Body of pancreas (tissue), 4 donors: Measurements from ENCODE around the gene VPS9D1. TPM values are rescaled to one million over a fixed set of nuclear protein-coding genes. Genes with fewer than 3 reads are reported as not detected.
"Not testable (repeated sequence)": the region's sequence is repeated elsewhere in the genome, so short reads cannot be mapped to it uniquely, and the experiment has no call there.

ENCODE experiments used
- ATAC-seq: fragments of 150-250 bp; one replicate; pipeline ENCODE4 v1.9.1; 2016
- DNase-seq, 4 donors: peaks; one replicate each; pipeline ENCODE4 v3.0.0-alpha.2; 2019
- H3K27ac ChIP-seq, 4 donors: fragments of 200-600 bp; sonication (generic); 1 replicate in 3 of 4; 2 replicates in 1 of 4; pipeline versions ENCODE4 v1.5.1 to v1.6.1; 2016 to 2019; ENCODE audit warnings: mild to moderate bottlenecking in 1 of 4, mixed read lengths in 1 of 4, moderate library complexity in 1 of 4
- H3K27me3 ChIP-seq, 2 donors: fragments of 200-600 bp; sonication (generic); one replicate each; pipeline ENCODE4 v1.6.0; 2016; ENCODE audit warnings: mild to moderate bottlenecking in 1 of 2
- H3K36me3 ChIP-seq, 2 donors: fragments of 200-600 bp; sonication (generic); replicated peaks in 1 of 2; 2 replicates each; pipeline ENCODE4 v1.5.1; 2016; ENCODE audit warnings: low read depth in 2 of 2; ENCODE audit not compliant: insufficient read depth in 1 of 2
- H3K4me1 ChIP-seq: fragments of 200-600 bp; sonication (generic); one replicate; pipeline ENCODE4 v1.6.0; 2016
- H3K4me3 ChIP-seq, 2 donors: fragments of 200-600 bp; sonication (generic); 1 replicate in 1 of 2; 2 replicates in 1 of 2; pipeline ENCODE4 v1.5.1; 2016 to 2019
- H3K9me3 ChIP-seq, 3 donors: fragments of 200-600 bp; sonication (generic); 1 replicate in 2 of 3; 2 replicates in 1 of 3; pipeline ENCODE4 v1.5.1; 2016
- CTCF ChIP-seq, 7 experiments: fragments of 450-650 bp in 4 of 7; fragments of 200-600 bp in 3 of 7; sonication (generic) in 3 of 7; IDR thresholded peaks; one replicate each; pipeline ENCODE4 v1.5.1; 2016 to 2019; ENCODE audit warnings: antibody characterized with exemption in 7 of 7
- POLR2A ChIP-seq, 3 donors: fragments of 450-650 bp; IDR thresholded peaks; one replicate each; pipeline ENCODE4 v1.6.1; 2016; ENCODE audit warnings: antibody characterized with exemption in 3 of 3, mild to moderate bottlenecking in 2 of 3
- WGBS, 2 donors: methylation state at CpG; one replicate each; pipeline ENCODE4 v1.1.5; 2017; 5-methylcytosine and 5-hydroxymethylcytosine counted together
- intact Hi-C: fragments of 100-400 bp; cut with DNase I; formaldehyde crosslinking; loops from one replicate; pipeline ENCODE4 v1.15.1; 2023
- total RNA-seq, 2 donors: library from RNA; depleted of rRNA; stranded (reverse); fragments of >200 nt; gene quantifications; one replicate each; pipeline ENCODE4 v1.1.0, GENCODE V29; 2016

VPS9D1 gene
- total RNA-seq, 2 donors from 2014 or later = 3.6 to 24.7 TPM

GRCh38 chr16:89697616-89698331 is 22.9 kb downstream of the VPS9D1 start:
- WGBS, 2 donors = 85 to 88% methylated on average over 9 to 26 of the region's 32 CpGs
- TF ChIP-seq CTCF (IDR thresholded peaks at IDR 0.05) = no peak
- TF ChIP-seq POLR2A (IDR thresholded peaks at IDR 0.05) = no peak
- Histone ChIP-seq H3K9me3 (no peaks in the 10 kb centered on the region), H3K4me1 (peaks cover 24% of the 10 kb centered on the region), H3K27me3 (no peaks in the 10 kb centered on the region), H3K4me3 (no peak overlapping the region), H3K27ac (no peak overlapping the region), H3K36me3 (peaks cover 0 to 13% of the 10 kb centered on the region in 2 donors)
- intact Hi-C loops = no loop called here
- ATAC-seq = no peak
- DNase-seq = no peak

- peaks cover 3 to 15% of the 10 kb centered on the region in 2 donors for H3K36me3 ChIP-seq
- peaks cover 21% of the 10 kb centered on the region for H3K4me1 ChIP-seq
- no peak overlapping the region for H3K4me3 ChIP-seq
- no peak for TF ChIP-seq POLR2A (IDR thresholded peaks at IDR 0.05)
- H3K9me3 ChIP-seq = no peaks in the 10 kb centered on the region
- WGBS, 2 donors = 90% methylated on average over 17 of the region's 19 CpGs; no CpG with 5 or more reads in 1 of the 2 donors
- peak in 3 of 4 donors; percentile 47 to 61 (median 57) for DNase-seq
- no peak overlapping the region for H3K27ac ChIP-seq
- no peaks in the 10 kb centered on the region for H3K27me3 ChIP-seq
- ATAC-seq = no peak
- intact Hi-C loops = no loop called here
These were observed 23.5 kb downstream of the VPS9D1 start for GRCh38 chr16:89697161-89697615.

- no peak overlapping the region for H3K27ac ChIP-seq
- intact Hi-C loops = no loop called here
- DNase-seq = no peak
- peaks cover 8 to 16% of the 10 kb centered on the region in 2 donors for H3K36me3 ChIP-seq
- no peaks in the 10 kb centered on the region for H3K9me3 ChIP-seq
- no peak for TF ChIP-seq CTCF (IDR thresholded peaks at IDR 0.05)
- no peak for ATAC-seq
- H3K4me1 ChIP-seq = peaks cover 19% of the 10 kb centered on the region
- 75 to 91% methylated on average over 4 to 15 of the region's 18 CpGs for WGBS, 2 donors
- H3K4me3 ChIP-seq = no peak overlapping the region
- no peaks in the 10 kb centered on the region for H3K27me3 ChIP-seq
These were observed 24.0 kb downstream of the VPS9D1 start for GRCh38 chr16:89696670-89697128.

GRCh38 chr16:89695875-89696669 is 24.6 kb downstream of the VPS9D1 start:
- no peak for ATAC-seq
- no peaks in the 10 kb centered on the region for H3K9me3 ChIP-seq
- WGBS, 2 donors = 64 to 76% methylated on average over 7 to 24 of the region's 25 CpGs
- intact Hi-C loops = no loop called here
- no peaks in the 10 kb centered on the region for H3K27me3 ChIP-seq
- DNase-seq = no peak
- peaks cover 19% of the 10 kb centered on the region for H3K4me1 ChIP-seq
- no peak overlapping the region for H3K27ac ChIP-seq
- TF ChIP-seq POLR2A (IDR thresholded peaks at IDR 0.05) = no peak
- H3K4me3 ChIP-seq = no peak overlapping the region
- H3K36me3 ChIP-seq = peaks cover 9 to 22% of the 10 kb centered on the region in 2 donors

GRCh38 chr16:89695086-89695874 is 25.4 kb downstream of the VPS9D1 start:
- peaks cover 9 to 27% of the 10 kb centered on the region in 2 donors for H3K36me3 ChIP-seq

GRCh38 chr16:89694784-89695085 is 26.0 kb downstream of the VPS9D1 start:
- ATAC-seq, intact Hi-C loops, DNase-seq, H3K4me3 ChIP-seq, H3K4me1 ChIP-seq, H3K9me3 ChIP-seq, H3K27me3 ChIP-seq, H3K27ac ChIP-seq: not testable (repeated sequence)
- WGBS, 2 donors = 92 to 94% methylated on average over 12 to 23 of the region's 23 CpGs
- peaks cover 9 to 27% of the 10 kb centered on the region in 2 donors for H3K36me3 ChIP-seq

More at GRCh38 chr16:89695086-89695874, 25.4 kb downstream of the VPS9D1 start:
- WGBS, 2 donors = 85 to 92% methylated on average over 15 to 30 of the region's 31 CpGs
- Histone ChIP-seq H3K4me3 (no peak overlapping the region), H3K27me3 (no peaks in the 10 kb centered on the region), H3K9me3 (no peaks in the 10 kb centered on the region), H3K4me1 (peaks cover 11% of the 10 kb centered on the region), H3K27ac (no peak overlapping the region)
- intact Hi-C loops = no loop called here
- DNase-seq (no peak), ATAC-seq (no peak)
- TF ChIP-seq CTCF (IDR thresholded peaks at IDR 0.05) (no peak), POLR2A (IDR thresholded peaks at IDR 0.05) (no peak)
